H1 (cell line): ENCODE data around the gene ASH1L. TPM values are rescaled to one million over a fixed set of nuclear protein-coding genes. Genes with fewer than 3 reads are reported as not detected.

ENCODE experiments used
- CHD2 ChIP-seq: IDR thresholded peaks from 2 replicates; pipeline ENCODE4 v1.6.1; 2012; ENCODE audit warnings: low read length, improper control_type of control experiment
- CREB1 ChIP-seq: IDR thresholded peaks from 2 replicates; pipeline ENCODE4 v1.6.1; 2012; ENCODE audit warnings: inconsistent platforms
- CTCF ChIP-seq, 3 experiments: IDR thresholded peaks; 1 replicate in 2 of 3; 2 replicates in 1 of 3; pipeline versions ENCODE4 v1.5.1 to v1.6.1; 2011; ENCODE audit warnings: low read length in 3 of 3, mild to moderate bottlenecking in 3 of 3, inconsistent platforms in 2 of 3, low read depth in 1 of 3, moderate library complexity in 1 of 3; ENCODE audit not compliant: insufficient read depth in 1 of 3; ENCODE audit errors: control extremely low read depth in 1 of 3
- EP300 ChIP-seq, 2 experiments: IDR thresholded peaks; 1 replicate in 1 of 2; 2 replicates in 1 of 2; pipeline ENCODE4 v1.6.1; 2011 to 2012; ENCODE audit warnings: low read depth in 2 of 2, low read length in 2 of 2, mild to moderate bottlenecking in 2 of 2, borderline replicate concordance in 1 of 2, inconsistent platforms in 1 of 2, moderate library complexity in 1 of 2
- HDAC2 ChIP-seq, 2 experiments: fragments of 300-600 bp in 1 of 2; sonication (generic) in 1 of 2; IDR thresholded peaks; 2 replicates each; pipeline ENCODE4 v1.6.1; 2011 to 2012; ENCODE audit warnings: low read depth in 2 of 2, low read length in 2 of 2, mild to moderate bottlenecking in 2 of 2, moderate library complexity in 2 of 2, borderline replicate concordance in 1 of 2, inconsistent platforms in 1 of 2
- NRF1 ChIP-seq: IDR thresholded peaks from 2 replicates; pipeline ENCODE4 v1.6.1; 2011; ENCODE audit warnings: mild to moderate bottlenecking, low read depth, low read length, improper control_type of control experiment
- RNF2 ChIP-seq: fragments of 200-900, 300-1000 bp; sonication (generic); IDR thresholded peaks from 2 replicates; pipeline ENCODE4 v1.7.1; 2016; ENCODE audit warnings: borderline replicate concordance, low read depth, mild to moderate bottlenecking, antibody characterized with exemption, low read length; ENCODE audit not compliant: poor library complexity, severe bottlenecking; ENCODE audit errors: missing control alignments
- SIRT6 ChIP-seq: IDR thresholded peaks from one replicate; pipeline ENCODE4 v1.7.1; 2012; ENCODE audit warnings: low read length, inconsistent platforms
- SP1 ChIP-seq: IDR thresholded peaks from 2 replicates; pipeline ENCODE4 v1.6.1; 2011; ENCODE audit warnings: low read depth, low read length
- TBP ChIP-seq: IDR thresholded peaks from 2 replicates; pipeline ENCODE4 v1.6.1; 2011; ENCODE audit warnings: low read depth, low read length, improper control_type of control experiment
- polyA plus RNA-seq, 7 experiments: library from polyadenylated mRNA; depleted of rRNA in 3 of 7; stranded (reverse) in 5 of 7; unstranded in 2 of 7; fragments of >200 nt in 5 of 7; fragments of 200-250 nt in 2 of 7; gene quantifications; 1 replicate in 5 of 7; 2 replicates in 1 of 7; 4 replicates in 1 of 7; pipeline versions ENCODE4 v1.2.1 to v1.2.3, GENCODE V29; 2011 to 2013; ENCODE audit warnings: missing spikeins in 2 of 7, mixed read lengths in 2 of 7
- total RNA-seq: library from RNA; stranded (reverse); fragmentation: NEBNext Ultra II Directional; extraction: Animal tissue kit (Norgen Biotek cat#: 25700); gene quantifications from 2 replicates; pipeline ENCODE4 v1.2.1, GENCODE V29; 2021

The ASH1L gene
- total and polyA plus RNA-seq, 2 of the 8 experiments (the other 6 are each of a cell fraction or from before 2014, with no cell fraction given) = 7.5 to 27.6 TPM

GRCh38 chr1:155322953-155323728, 239.5 kb downstream of the ASH1L start (continued):
- TF ChIP-seq EP300 (IDR thresholded peaks at IDR 0.05; ENCODE audit: borderline replicate concordance in 1 of 2, low read depth in 2 of 2, low read length in 2 of 2) (peak in 1 of 2 experiments; percentile 16; a peak in 1 of 3 replicates), HDAC2 (IDR thresholded peaks at IDR 0.05; ENCODE audit: borderline replicate concordance in 1 of 2, low read depth in 2 of 2, low read length in 2 of 2) (no peak), TBP (no peak), SIRT6 (no peak), CHD2 (no peak), CTCF (IDR thresholded peaks at IDR 0.05; ENCODE audit: control extremely low read depth in 1 of 3, insufficient read depth in 1 of 3, low read depth in 1 of 3, low read length in 3 of 3) (peak in 2 of 3 experiments; percentile 85 to 92; a peak in 3 of 4 replicates), SP1 (peak; percentile 7; the same call in 1 of the 2 replicates), RNF2 (no peak), CREB1 (peak; percentile 41; the same call in 1 of the 2 replicates), NRF1 (peak; percentile 27; the same call in 1 of the 2 replicates)
